CD4-positive, alpha-beta T cell (primary cell): ENCODE data around the gene WIZ. TPM values are rescaled to one million over a fixed set of nuclear protein-coding genes. Genes with fewer than 3 reads are reported as not detected.

Experiments
- ATAC-seq: fragments of 200-7000 bp; cut with Tn5 transposase; one replicate; pipeline ENCODE4 v1.10.0; 2022; ENCODE audit warnings: mild to moderate bottlenecking; ENCODE audit not compliant: poor library complexity
- CTCF ChIA-PET: fragments of 350-600 bp; sonication (Branson Sonifier 250); formaldehyde crosslinking; loops from one replicate; lab custom pipeline; 2021; ENCODE audit warnings: antibody characterized with exemption, inconsistent platforms; lab: Charles Lee
- POLR2A ChIA-PET: fragments of 350-600 bp; sonication (Branson Sonifier 250); formaldehyde crosslinking; loops from one replicate; lab custom pipeline; 2021; ENCODE audit warnings: antibody characterized with exemption, inconsistent platforms; lab: Charles Lee
- DNase-seq, 14 experiments: peaks; one replicate each; pipeline ENCODE4 v3.0.0-alpha.2; 2013 to 2020; ENCODE audit warnings: mixed read lengths in 2 of 14
- H3K27ac ChIP-seq, 2 donors: one replicate each; pipeline versions ENCODE4 v1.5.1 to v1.7.0; 2013; ENCODE audit warnings: low read length in 2 of 2, low read depth in 1 of 2, mild to moderate bottlenecking in 1 of 2
- H3K27me3 ChIP-seq, 2 experiments: 1 replicate in 1 of 2; 2 replicates in 1 of 2; pipeline versions ENCODE4 v1.6.1 to v1.7.0; 2013; ENCODE audit warnings: low read length in 2 of 2, control low read depth in 1 of 2, mild to moderate bottlenecking in 1 of 2, moderate library complexity in 1 of 2; ENCODE audit not compliant: insufficient read depth in 2 of 2, control insufficient read depth in 1 of 2
- H3K36me3 ChIP-seq: one replicate; pipeline ENCODE4 v1.6.1; 2013; ENCODE audit warnings: low read length, control low read depth; ENCODE audit not compliant: insufficient read depth
- H3K4me1 ChIP-seq: one replicate; pipeline ENCODE4 v1.6.1; 2013; ENCODE audit warnings: low read length, control low read depth; ENCODE audit not compliant: insufficient read depth
- H3K4me3 ChIP-seq: one replicate; pipeline ENCODE4 v1.5.1; 2013; ENCODE audit warnings: mild to moderate bottlenecking, low read length, moderate library complexity
- H3K9me3 ChIP-seq, 2 experiments: 1 replicate in 1 of 2; 2 replicates in 1 of 2; pipeline versions ENCODE4 v1.6.1 to v1.7.0; 2013; ENCODE audit warnings: low read length in 2 of 2, mild to moderate bottlenecking in 2 of 2, control low read depth in 1 of 2, moderate library complexity in 1 of 2; ENCODE audit not compliant: control insufficient read depth in 1 of 2, insufficient read depth in 1 of 2
- H3K27ac Mint-ChIP-seq: one replicate; pipeline ENCODE4 v1.8.0; 2020; ENCODE audit warnings: mixed read lengths
- H3K27me3 Mint-ChIP-seq: one replicate; pipeline ENCODE4 v1.8.0; 2021; ENCODE audit warnings: mixed read lengths
- H3K36me3 Mint-ChIP-seq: one replicate; pipeline ENCODE4 v1.8.0; 2021; ENCODE audit warnings: low read depth, mixed read lengths
- H3K4me1 Mint-ChIP-seq: one replicate; pipeline ENCODE4 v1.8.0; 2021; ENCODE audit warnings: low read depth, mixed read lengths
- H3K4me3 Mint-ChIP-seq: one replicate; pipeline ENCODE4 v1.8.0; 2020; ENCODE audit warnings: mild to moderate bottlenecking, mixed read lengths
- H3K9me3 Mint-ChIP-seq: one replicate; pipeline ENCODE4 v1.8.0; 2020; ENCODE audit warnings: mixed read lengths
- CTCF ChIP-seq: fragments of 200-600 bp; IDR thresholded peaks from one replicate; pipeline ENCODE4 v1.8.0; 2022; ENCODE audit warnings: antibody characterized with exemption, mild to moderate bottlenecking
- intact Hi-C, 2 experiments: fragments of 100-400 bp; cut with DNase I in 1 of 2; cut with micrococcal nuclease in 1 of 2; formaldehyde crosslinking; loops; one replicate each; pipeline versions ENCODE4 v1.15.1 to v1.9.0; 2023 to 2025; cut with DNase I, micrococcal nuclease
- total RNA-seq, 174 experiments: library from RNA in 2 of 174; stranded (reverse) in 2 of 174; gene quantifications; one replicate each; pipeline ENCODE4 v1.2.3 and lab custom pipeline; 2021 to 2026

Gene WIZ
- total RNA-seq, 2 experiments from 2014 or later = 12.9 to 14.3 TPM

- Mint-ChIP-seq H3K36me3 (peaks cover 76% of the 10 kb centered on the region), H3K27me3 (no peaks in the 10 kb centered on the region), H3K4me1 (peaks cover 9% of the 10 kb centered on the region), H3K4me3 (no peak overlapping the region), H3K9me3 (no peaks in the 10 kb centered on the region), H3K27ac (no peak overlapping the region)
- Histone ChIP-seq H3K9me3 (no peaks in the 10 kb centered on the region), H3K36me3 (peaks cover 60% of the 10 kb centered on the region), H3K4me3 (no peak overlapping the region), H3K27ac (no peak overlapping the region), H3K4me1 (no peaks in the 10 kb centered on the region), H3K27me3 (no peaks in the 10 kb centered on the region)
- intact Hi-C loops = no loop called here
- CTCF ChIA-PET = interaction anchor here (0.6 kb wide), 1 partner anchor 14 kb away, joined by 4 read pairs; no protein-coding TSS in a partner anchor
- no peak for TF ChIP-seq CTCF
- DNase-seq (no peak), ATAC-seq (no peak)
- POLR2A ChIA-PET = no interaction called here
Measured at GRCh38 chr19:15393963-15394362, 55.8 kb downstream of the WIZ start.

- Histone ChIP-seq H3K9me3 (no peaks in the 10 kb centered on the region), H3K4me3 (no peak overlapping the region), H3K36me3 (peaks cover 41% of the 10 kb centered on the region), H3K27ac (no peak overlapping the region), H3K27me3 (no peaks in the 10 kb centered on the region), H3K4me1 (no peaks in the 10 kb centered on the region)
- Mint-ChIP-seq H3K9me3 (no peaks in the 10 kb centered on the region), H3K4me3 (no peak overlapping the region), H3K27ac (no peak overlapping the region), H3K36me3 (peaks cover 77% of the 10 kb centered on the region), H3K27me3 (no peaks in the 10 kb centered on the region), H3K4me1 (peaks cover 9% of the 10 kb centered on the region)
- intact Hi-C loops = no loop called here
- DNase-seq (no peak), ATAC-seq (no peak)
- ChIA-PET CTCF (no interaction called here), POLR2A (no interaction called here)
- TF ChIP-seq CTCF = no peak
Measured at GRCh38 chr19:15390814-15391213, 58.9 kb downstream of the WIZ start.

- H3K27ac ChIP-seq = no peak overlapping the region
- peaks cover under 1% of the 10 kb centered on the region for H3K36me3 ChIP-seq
- no peaks in the 10 kb centered on the region for H3K9me3 ChIP-seq
- H3K4me1 ChIP-seq = peaks cover 18% of the 10 kb centered on the region
- Mint-ChIP-seq H3K4me1 (peaks cover 38% of the 10 kb centered on the region), H3K27ac (peak overlapping the region; percentile 97), H3K4me3 (peak overlapping the region; percentile 92), H3K9me3 (no peaks in the 10 kb centered on the region), H3K27me3 (no peaks in the 10 kb centered on the region), H3K36me3 (peaks cover 22% of the 10 kb centered on the region)
- intact Hi-C loops = loop anchor here in 1 of 2 experiments (1.0 kb wide), 1 partner anchor 36 kb away; the partner anchor contains the start of gene AKAP8L
- CTCF ChIA-PET = interaction anchor here (1.9 kb wide), 1 partner anchor 37 kb away, joined by 5 read pairs; the partner anchor contains the start of gene AKAP8L
- DNase-seq (no peak), ATAC-seq (no peak)
- POLR2A ChIA-PET = interaction anchor here (0.7 kb wide), 1 partner anchor 37 kb away, joined by 3 read pairs; no protein-coding TSS in a partner anchor
- H3K27me3 ChIP-seq = no peaks in the 10 kb centered on the region
- no peak overlapping the region for H3K4me3 ChIP-seq
- TF ChIP-seq CTCF = no peak
Measured at GRCh38 chr19:15381864-15382263, 67.9 kb downstream of the WIZ start.
